Measurements from ENCODE around the gene NAALADL1. TPM values are rescaled to one million over a fixed set of nuclear protein-coding genes. Genes with fewer than 3 reads are reported as not detected.
"Not testable (repeated sequence)": the region's sequence is repeated elsewhere in the genome, so short reads cannot be mapped to it uniquely, and the experiment has no call there.

Gene NAALADL1
- total and polyA plus RNA-seq, 3 experiments from 2014 or later: 10.8 to 17.0 (median 13.3) TPM

GRCh38 chr11:65003968-65004367, 54.4 kb downstream of the NAALADL1 start:
- H3K4me1 ChIP-seq (ENCODE audit: insufficient read depth, low read length); DNase-seq; H3K27ac Mint-ChIP-seq; H3K27me3 Mint-ChIP-seq; H3K9me3 Mint-ChIP-seq; H3K27me3 ChIP-seq (ENCODE audit: insufficient read depth, low read length, poor library complexity, severe bottlenecking); H3K4me1 Mint-ChIP-seq; H3K9me3 ChIP-seq (ENCODE audit: low read length); H3K4me3 ChIP-seq (ENCODE audit: low read length); H3K36me3 Mint-ChIP-seq; POLR2A ChIA-PET; H3K4me3 Mint-ChIP-seq; H3K36me3 ChIP-seq (ENCODE audit: insufficient read depth, low read length); H3K27ac ChIP-seq (ENCODE audit: low read depth, low read length): not testable (repeated sequence)
- CTCF ChIA-PET: interaction anchor here (1.2 to 3.2 kb wide), 2 partner anchors 10 to 106 kb away, joined by 4 to 10 read pairs; partner anchors contain the start of gene ARL2

GRCh38 chr11:65003282-65003681, 55.1 kb downstream of the NAALADL1 start:
- H3K9me3 Mint-ChIP-seq: no peaks in the 10 kb centered on the region
- H3K4me1 Mint-ChIP-seq: peaks cover 3 to 6% (median 4%) of the 10 kb centered on the region in 3 donors
- H3K27me3 ChIP-seq (ENCODE audit: insufficient read depth, low read length, poor library complexity, severe bottlenecking): no peaks in the 10 kb centered on the region
- H3K4me1 ChIP-seq (ENCODE audit: insufficient read depth, low read length): peaks cover 9% of the 10 kb centered on the region
- no peak overlapping the region for H3K4me3 Mint-ChIP-seq
- H3K27me3 Mint-ChIP-seq: peaks cover 0 to 4% of the 10 kb centered on the region in 2 donors
- H3K4me3 ChIP-seq (ENCODE audit: low read length): no peak overlapping the region
- H3K27ac Mint-ChIP-seq: no peak overlapping the region
- no peaks in the 10 kb centered on the region for H3K36me3 Mint-ChIP-seq
- no peak overlapping the region for H3K27ac ChIP-seq (ENCODE audit: low read depth, low read length)
- no peaks in the 10 kb centered on the region for H3K36me3 ChIP-seq (ENCODE audit: insufficient read depth, low read length)
- ChIA-PET CTCF (interaction anchor here (1.2 to 3.2 kb wide), 3 partner anchors 11 to 155 kb away, joined by 3 to 10 read pairs (median 4); partner anchors contain the start of gene ARL2), POLR2A (no interaction called here)
- no peaks in the 10 kb centered on the region for H3K9me3 ChIP-seq (ENCODE audit: low read length)
- no peak for DNase-seq

DNA sequence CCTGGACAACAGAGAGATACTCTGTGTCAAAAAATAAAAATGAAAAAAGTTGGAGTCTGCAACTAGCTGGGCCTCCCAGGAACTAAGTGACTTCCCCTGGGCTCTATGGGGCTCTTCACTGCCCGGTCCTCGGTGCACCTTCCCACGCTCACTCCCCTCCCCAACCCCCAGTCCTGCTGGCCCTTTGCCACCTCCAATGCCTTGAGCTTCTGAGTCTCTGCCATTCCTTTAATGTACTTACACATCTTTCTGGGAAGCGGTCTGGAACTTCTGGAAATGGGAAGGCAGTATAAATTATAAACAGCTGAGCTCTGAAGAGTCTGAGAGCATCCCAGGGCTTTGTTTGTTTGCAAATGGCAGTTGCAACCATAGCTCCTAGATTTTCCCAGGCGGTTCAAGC, 55.6 kb downstream of the NAALADL1 start:
- Histone ChIP-seq H3K4me3 (ENCODE audit: low read length) (no peak overlapping the region), H3K27ac (ENCODE audit: low read depth, low read length) (no peak overlapping the region), H3K27me3 (ENCODE audit: insufficient read depth, low read length, poor library complexity, severe bottlenecking) (no peaks in the 10 kb centered on the region), H3K4me1 (ENCODE audit: insufficient read depth, low read length) (peaks cover 9% of the 10 kb centered on the region), H3K9me3 (ENCODE audit: low read length) (no peaks in the 10 kb centered on the region), H3K36me3 (ENCODE audit: insufficient read depth, low read length) (no peaks in the 10 kb centered on the region)
- no peaks in the 10 kb centered on the region for H3K9me3 Mint-ChIP-seq
- peaks cover 0 to 4% of the 10 kb centered on the region in 2 donors for H3K27me3 Mint-ChIP-seq
- ChIA-PET POLR2A (no interaction called here), CTCF (interaction anchor here (1.2 to 3.2 kb wide), 2 partner anchors 12 to 155 kb away, joined by 3 to 10 read pairs; partner anchors contain the start of gene ARL2)
- peaks cover 5 to 9% (median 6%) of the 10 kb centered on the region in 3 donors for H3K4me1 Mint-ChIP-seq
- no peaks in the 10 kb centered on the region for H3K36me3 Mint-ChIP-seq
- no peak overlapping the region for H3K4me3 Mint-ChIP-seq
- no peak overlapping the region for H3K27ac Mint-ChIP-seq
- no peak for DNase-seq

DNA sequence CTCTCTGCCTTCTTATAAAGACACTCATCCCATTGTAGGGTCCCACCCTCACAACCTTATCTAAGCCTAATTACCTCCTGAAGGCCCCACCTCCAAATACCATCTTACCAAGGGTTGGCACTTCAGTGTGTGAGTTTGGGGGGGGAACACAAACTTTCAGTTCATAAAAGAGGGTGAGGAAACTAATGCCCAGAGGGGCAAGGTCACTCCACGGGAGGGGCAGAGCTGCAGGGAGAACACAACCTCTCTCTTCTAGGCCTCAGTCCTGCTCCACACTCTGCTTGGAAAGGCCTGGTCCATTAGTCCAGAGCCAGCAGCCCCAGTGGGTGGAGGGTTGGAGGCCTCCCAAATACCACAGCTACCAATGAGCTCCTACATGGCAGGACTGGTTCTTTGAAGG, 58.9 kb downstream of the NAALADL1 start:
- no peak overlapping the region for H3K4me3 ChIP-seq (ENCODE audit: low read length)
- H3K9me3 Mint-ChIP-seq: no peaks in the 10 kb centered on the region
- H3K27ac Mint-ChIP-seq: no peak overlapping the region
- H3K27me3 ChIP-seq (ENCODE audit: insufficient read depth, low read length, poor library complexity, severe bottlenecking): no peaks in the 10 kb centered on the region
- peaks cover 9% of the 10 kb centered on the region for H3K4me1 ChIP-seq (ENCODE audit: insufficient read depth, low read length)
- no peak overlapping the region for H3K27ac ChIP-seq (ENCODE audit: low read depth, low read length)
- no peak overlapping the region for H3K4me3 Mint-ChIP-seq
- peaks cover 5 to 12% (median 6%) of the 10 kb centered on the region in 3 donors for H3K4me1 Mint-ChIP-seq
- no peak for DNase-seq
- peaks cover 0 to 3% of the 10 kb centered on the region in 2 donors for H3K27me3 Mint-ChIP-seq
- CTCF ChIA-PET: no interaction called here
- H3K36me3 Mint-ChIP-seq: no peaks in the 10 kb centered on the region
- POLR2A ChIA-PET: no interaction called here
- H3K36me3 ChIP-seq (ENCODE audit: insufficient read depth, low read length): no peaks in the 10 kb centered on the region
- H3K9me3 ChIP-seq (ENCODE audit: low read length): no peaks in the 10 kb centered on the region

- ChIA-PET POLR2A (no interaction called here), CTCF (no interaction called here)
- Mint-ChIP-seq H3K36me3 (no peaks in the 10 kb centered on the region), H3K27me3 (peaks cover 0 to 4% of the 10 kb centered on the region in 2 donors), H3K27ac (peak overlapping the region in 1 of 8 donors; percentile 64), H3K9me3 (no peaks in the 10 kb centered on the region), H3K4me1 (peaks cover 5 to 12% (median 6%) of the 10 kb centered on the region in 3 donors), H3K4me3 (no peak overlapping the region)
- H3K27me3 ChIP-seq (ENCODE audit: insufficient read depth, low read length, poor library complexity, severe bottlenecking): no peaks in the 10 kb centered on the region
- no peak for DNase-seq
- no peaks in the 10 kb centered on the region for H3K9me3 ChIP-seq (ENCODE audit: low read length)
- no peaks in the 10 kb centered on the region for H3K36me3 ChIP-seq (ENCODE audit: insufficient read depth, low read length)
- H3K27ac ChIP-seq (ENCODE audit: low read depth, low read length): no peak overlapping the region
- H3K4me3 ChIP-seq (ENCODE audit: low read length): no peak overlapping the region
- peaks cover 9% of the 10 kb centered on the region for H3K4me1 ChIP-seq (ENCODE audit: insufficient read depth, low read length)
These were observed 59.5 kb downstream of the NAALADL1 start for GRCh38 chr11:64998690-64999431.

GRCh38 chr11:64998141-64998540, 60.2 kb downstream of the NAALADL1 start:
- H3K4me1 ChIP-seq (ENCODE audit: insufficient read depth, low read length): peaks cover 9% of the 10 kb centered on the region
- no peaks in the 10 kb centered on the region for H3K36me3 ChIP-seq (ENCODE audit: insufficient read depth, low read length)
- peak overlapping the region in 2 of 8 donors; percentile 9 to 43 for H3K27ac Mint-ChIP-seq
- CTCF ChIA-PET: interaction anchor here (1.3 to 1.7 kb wide), 2 partner anchors 15 to 16 kb away, joined by 3 to 5 read pairs; no protein-coding TSS in a partner anchor
- no peaks in the 10 kb centered on the region for H3K9me3 Mint-ChIP-seq
- H3K9me3 ChIP-seq (ENCODE audit: low read length): no peaks in the 10 kb centered on the region
- H3K36me3 Mint-ChIP-seq: no peaks in the 10 kb centered on the region
- H3K4me3 Mint-ChIP-seq: no peak overlapping the region
- POLR2A ChIA-PET: interaction anchor here (0.6 kb wide), 2 partner anchors 16 to 839 kb away, joined by 3 to 4 read pairs; partner anchors contain the start of gene ARL2
- no peaks in the 10 kb centered on the region for H3K27me3 ChIP-seq (ENCODE audit: insufficient read depth, low read length, poor library complexity, severe bottlenecking)
- H3K4me3 ChIP-seq (ENCODE audit: low read length): no peak overlapping the region
- H3K27me3 Mint-ChIP-seq: peaks cover 0 to 3% of the 10 kb centered on the region in 2 donors
- H3K27ac ChIP-seq (ENCODE audit: low read depth, low read length): no peak overlapping the region
- no peak for DNase-seq
- H3K4me1 Mint-ChIP-seq: peaks cover 5 to 12% (median 6%) of the 10 kb centered on the region in 3 donors

GRCh38 chr11:64996710-64997380, 61.5 kb downstream of the NAALADL1 start, which contains the start of gene BATF2:
Gene BATF2 (minus strand): TSS chr11:64996971. CDS start chr11:64996914, 57 bp downstream.
- POLR2A ChIA-PET: interaction anchor here (0.7 kb wide), 1 partner anchor 16 kb away, joined by 3 read pairs; no protein-coding TSS in a partner anchor

More at GRCh38 chr11:64996710-64997380, 61.5 kb downstream of the NAALADL1 start, which contains the start of gene BATF2:
- Mint-ChIP-seq H3K27me3 (peaks cover 0 to 8% of the 10 kb centered on the region in 2 donors), H3K4me3 (no peak within 1 kb of the TSS), H3K36me3 (no peaks in the 10 kb centered on the region), H3K9me3 (no peaks in the 10 kb centered on the region), H3K27ac (peak within 1 kb of the TSS in 1 of 8 donors; percentile 29), H3K4me1 (peaks cover 5 to 12% (median 6%) of the 10 kb centered on the region in 3 donors)
- H3K9me3 ChIP-seq (ENCODE audit: low read length): no peaks in the 10 kb centered on the region
- no peak within 1 kb of the TSS for H3K4me3 ChIP-seq (ENCODE audit: low read length)
- H3K36me3 ChIP-seq (ENCODE audit: insufficient read depth, low read length): no peaks in the 10 kb centered on the region
- H3K4me1 ChIP-seq (ENCODE audit: insufficient read depth, low read length): peaks cover 9% of the 10 kb centered on the region
- DNase-seq: no peak
- no peaks in the 10 kb centered on the region for H3K27me3 ChIP-seq (ENCODE audit: insufficient read depth, low read length, poor library complexity, severe bottlenecking)
- peak within 1 kb of the TSS; percentile 35 for H3K27ac ChIP-seq (ENCODE audit: low read depth, low read length)
- CTCF ChIA-PET: interaction anchor here (1.3 to 1.7 kb wide), 2 partner anchors 16 to 18 kb away, joined by 3 to 5 read pairs; no protein-coding TSS in a partner anchor

Measured in CD8-positive, alpha-beta memory T cell (primary cell).